HEK293 (cell line): ENCODE results near the gene INTS1.

Experiments
- CTCF ChIA-PET: fragments of 350-600 bp; formaldehyde crosslinking; extraction: SDS; loops from one replicate; lab custom pipeline; 2021; ENCODE audit warnings: antibody characterized with exemption; lab: Yijun Ruan, JAX
- POLR2A ChIA-PET: fragments of 300-600 bp; formaldehyde crosslinking; extraction: SDS; loops from one replicate; lab custom pipeline; 2020; ENCODE audit warnings: antibody characterized with exemption, inconsistent platforms; lab: Yijun Ruan, JAX
- H3K27ac ChIP-seq: fragments of 200-500 bp; sonication (Bioruptor generic); 2 replicates; pipeline ENCODE4 v1.5.1; 2014; ENCODE audit warnings: low read depth, low read length, control low read depth, inconsistent platforms; ENCODE audit errors: extremely low read depth
- H3K36me3 ChIP-seq, 2 experiments: fragments of 200-500 bp in 1 of 2; sonication (Bioruptor generic) in 1 of 2; 1 replicate in 1 of 2; 2 replicates in 1 of 2; pipeline ENCODE4 v1.5.1; 2014 to 2017; ENCODE audit warnings: inconsistent platforms in 2 of 2, low read length in 2 of 2; ENCODE audit not compliant: control insufficient read depth in 2 of 2, insufficient read depth in 1 of 2
- H3K4me1 ChIP-seq: fragments of 200-500 bp; sonication (Bioruptor generic); 2 replicates; pipeline ENCODE4 v1.5.1; 2014; ENCODE audit warnings: mild to moderate bottlenecking, low read length, inconsistent platforms; ENCODE audit not compliant: control insufficient read depth, insufficient read depth
- H3K4me3 ChIP-seq: 2 replicates; pipeline ENCODE4 v1.5.1; 2011; ENCODE audit warnings: low read depth, mild to moderate bottlenecking, control low read depth, low read length, moderate library complexity
- H3K9me3 ChIP-seq: fragments of 200-500 bp; sonication (Bioruptor generic); 2 replicates; pipeline ENCODE4 v1.5.1; 2014; ENCODE audit warnings: low read depth, low read length, inconsistent platforms; ENCODE audit not compliant: control insufficient read depth, insufficient read depth
- GLIS2 ChIP-seq: fragments of 450-650 bp; formaldehyde crosslinking; IDR thresholded peaks from 2 replicates; pipeline ENCODE4 v1.5.1; 2016; ENCODE audit warnings: missing biosample characterization, missing genetic modification characterization
- MEIS1 ChIP-seq: sonication (generic); formaldehyde crosslinking; IDR thresholded peaks from 2 replicates; pipeline ENCODE4 v1.8.1; 2022; ENCODE audit warnings: missing genetic modification reagents, mild to moderate bottlenecking, borderline replicate concordance
- OSR2 ChIP-seq: fragments of 450-650 bp; formaldehyde crosslinking; IDR thresholded peaks from 2 replicates; pipeline ENCODE4 v1.5.1; 2016; ENCODE audit warnings: missing biosample characterization, missing genetic modification characterization
- OVOL3 ChIP-seq: fragments of 450-650 bp; formaldehyde crosslinking; IDR thresholded peaks from 2 replicates; pipeline ENCODE4 v1.5.1; 2016; ENCODE audit warnings: missing biosample characterization, missing genetic modification characterization
- SALL2 ChIP-seq: fragments of 450-650 bp; formaldehyde crosslinking; IDR thresholded peaks from 2 replicates; pipeline ENCODE4 v1.5.0; 2017; ENCODE audit warnings: missing biosample characterization, mild to moderate bottlenecking, missing genetic modification characterization, borderline replicate concordance
- SP2 ChIP-seq: fragments of 450-650 bp; formaldehyde crosslinking; IDR thresholded peaks from 2 replicates; pipeline ENCODE4 v1.5.1; 2016; ENCODE audit warnings: missing biosample characterization, missing genetic modification characterization
- ZIC2 ChIP-seq: fragments of 450-650 bp; formaldehyde crosslinking; IDR thresholded peaks from 2 replicates; pipeline ENCODE4 v1.5.1; 2016; ENCODE audit warnings: missing biosample characterization, missing genetic modification characterization
- ZNF335 ChIP-seq: fragments of 450-650 bp; formaldehyde crosslinking; conservative IDR thresholded peaks from 2 replicates; pipeline ENCODE4 v1.5.1; 2016; ENCODE audit warnings: missing biosample characterization, missing genetic modification characterization
- ZNF341 ChIP-seq: fragments of 450-650 bp; formaldehyde crosslinking; IDR thresholded peaks from 2 replicates; pipeline ENCODE4; 2016; ENCODE audit warnings: low read depth, missing biosample characterization, missing genetic modification characterization
- ZNF394 ChIP-seq: fragments of 450-650 bp; formaldehyde crosslinking; IDR thresholded peaks from 2 replicates; pipeline ENCODE4 v1.5.1; 2016; ENCODE audit warnings: missing biosample characterization, missing genetic modification characterization, mild to moderate bottlenecking, moderate library complexity, borderline replicate concordance
- ZNF433 ChIP-seq: fragments of 450-650 bp; formaldehyde crosslinking; IDR thresholded peaks from 2 replicates; pipeline ENCODE4 v1.5.1; 2016; ENCODE audit warnings: missing biosample characterization, missing genetic modification characterization, low read depth
- ZNF560 ChIP-seq: fragments of 450-650 bp; formaldehyde crosslinking; IDR thresholded peaks from 2 replicates; pipeline ENCODE4 v1.5.1; 2017; ENCODE audit warnings: missing biosample characterization, missing genetic modification characterization, borderline replicate concordance
- ZNF626 ChIP-seq: fragments of 450-650 bp; sonication (Bioruptor Pico); formaldehyde crosslinking; IDR thresholded peaks from 2 replicates; pipeline ENCODE4 v1.5.1; 2018; ENCODE audit warnings: missing biosample characterization, missing genetic modification characterization, inconsistent platforms
- ZNF707 ChIP-seq: fragments of 450-650 bp; formaldehyde crosslinking; IDR thresholded peaks from 2 replicates; pipeline ENCODE4 v1.5.1; 2016; ENCODE audit warnings: missing biosample characterization, missing genetic modification characterization
- ZSCAN23 ChIP-seq: fragments of 450-650 bp; formaldehyde crosslinking; IDR thresholded peaks from 2 replicates; pipeline ENCODE4 v1.5.1; 2016; ENCODE audit warnings: missing biosample characterization, missing genetic modification characterization
- TF ChIP-seq, protein P1 (sequence below): fragments of 450-650 bp; formaldehyde crosslinking; IDR thresholded peaks from 2 replicates; pipeline ENCODE4 v1.5.1; 2016; ENCODE audit warnings: missing biosample characterization, missing genetic modification characterization
- TF ChIP-seq, protein P2 (sequence below): fragments of 450-650 bp; formaldehyde crosslinking; IDR thresholded peaks from 2 replicates; pipeline ENCODE4 v1.5.1; 2016; ENCODE audit warnings: missing biosample characterization, missing genetic modification characterization, borderline replicate concordance
- TF ChIP-seq, protein P3 (sequence below): fragments of 450-650 bp; formaldehyde crosslinking; IDR thresholded peaks from 2 replicates; pipeline ENCODE4 v1.5.1; 2016; ENCODE audit warnings: missing biosample characterization, missing genetic modification characterization
- TF ChIP-seq, protein P4 (sequence below): fragments of 450-650 bp; formaldehyde crosslinking; IDR thresholded peaks from 2 replicates; pipeline ENCODE4 v1.5.1; 2016; ENCODE audit warnings: missing biosample characterization, missing genetic modification characterization

INTS1 gene

DNA sequence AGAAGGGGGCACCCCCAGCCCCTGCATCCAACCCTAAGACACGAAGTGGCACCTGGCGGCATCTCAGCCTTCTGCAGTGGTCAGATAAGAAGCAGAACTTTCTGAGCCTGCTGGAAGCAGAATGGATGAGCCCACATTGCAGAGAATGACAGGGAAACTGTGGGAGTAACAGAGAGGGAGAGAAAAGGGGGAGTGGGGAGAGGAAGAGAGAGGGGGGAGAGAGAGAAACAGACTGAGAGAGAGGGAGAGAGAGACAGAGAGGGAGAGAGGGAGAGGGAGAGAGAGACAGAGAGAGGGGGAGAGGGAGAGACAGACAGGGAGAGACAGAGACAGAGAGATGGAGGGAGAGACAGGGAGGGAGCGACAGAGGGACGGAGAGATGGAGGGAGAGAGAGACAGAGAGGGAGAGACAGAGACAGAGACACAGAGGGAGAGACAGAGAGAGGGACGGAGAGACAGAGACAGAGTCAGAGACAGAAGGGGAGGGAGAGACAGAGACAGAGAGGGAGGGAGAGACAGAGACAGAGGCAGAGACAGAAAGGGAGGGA is 80.9 kb downstream of the INTS1 start (continued):
- TF ChIP-seq, protein P1, sequence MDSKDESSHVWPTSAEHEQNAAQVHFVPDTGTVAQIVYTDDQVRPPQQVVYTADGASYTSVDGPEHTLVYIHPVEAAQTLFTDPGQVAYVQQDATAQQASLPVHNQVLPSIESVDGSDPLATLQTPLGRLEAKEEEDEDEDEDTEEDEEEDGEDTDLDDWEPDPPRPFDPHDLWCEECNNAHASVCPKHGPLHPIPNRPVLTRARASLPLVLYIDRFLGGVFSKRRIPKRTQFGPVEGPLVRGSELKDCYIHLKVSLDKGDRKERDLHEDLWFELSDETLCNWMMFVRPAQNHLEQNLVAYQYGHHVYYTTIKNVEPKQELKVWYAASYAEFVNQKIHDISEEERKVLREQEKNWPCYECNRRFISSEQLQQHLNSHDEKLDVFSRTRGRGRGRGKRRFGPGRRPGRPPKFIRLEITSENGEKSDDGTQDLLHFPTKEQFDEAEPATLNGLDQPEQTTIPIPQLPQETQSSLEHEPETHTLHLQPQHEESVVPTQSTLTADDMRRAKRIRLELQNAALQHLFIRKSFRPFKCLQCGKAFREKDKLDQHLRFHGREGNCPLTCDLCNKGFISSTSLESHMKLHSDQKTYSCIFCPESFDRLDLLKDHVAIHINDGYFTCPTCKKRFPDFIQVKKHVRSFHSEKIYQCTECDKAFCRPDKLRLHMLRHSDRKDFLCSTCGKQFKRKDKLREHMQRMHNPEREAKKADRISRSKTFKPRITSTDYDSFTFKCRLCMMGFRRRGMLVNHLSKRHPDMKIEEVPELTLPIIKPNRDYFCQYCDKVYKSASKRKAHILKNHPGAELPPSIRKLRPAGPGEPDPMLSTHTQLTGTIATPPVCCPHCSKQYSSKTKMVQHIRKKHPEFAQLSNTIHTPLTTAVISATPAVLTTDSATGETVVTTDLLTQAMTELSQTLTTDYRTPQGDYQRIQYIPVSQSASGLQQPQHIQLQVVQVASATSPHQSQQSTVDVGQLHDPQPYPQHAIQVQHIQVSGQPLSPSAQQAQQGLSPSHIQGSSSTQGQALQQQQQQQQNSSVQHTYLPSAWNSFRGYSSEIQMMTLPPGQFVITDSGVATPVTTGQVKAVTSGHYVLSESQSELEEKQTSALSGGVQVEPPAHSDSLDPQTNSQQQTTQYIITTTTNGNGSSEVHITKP (tag by site-specific recombination): peak; percentile 47; the same call in 1 of the 2 replicates

DNA sequence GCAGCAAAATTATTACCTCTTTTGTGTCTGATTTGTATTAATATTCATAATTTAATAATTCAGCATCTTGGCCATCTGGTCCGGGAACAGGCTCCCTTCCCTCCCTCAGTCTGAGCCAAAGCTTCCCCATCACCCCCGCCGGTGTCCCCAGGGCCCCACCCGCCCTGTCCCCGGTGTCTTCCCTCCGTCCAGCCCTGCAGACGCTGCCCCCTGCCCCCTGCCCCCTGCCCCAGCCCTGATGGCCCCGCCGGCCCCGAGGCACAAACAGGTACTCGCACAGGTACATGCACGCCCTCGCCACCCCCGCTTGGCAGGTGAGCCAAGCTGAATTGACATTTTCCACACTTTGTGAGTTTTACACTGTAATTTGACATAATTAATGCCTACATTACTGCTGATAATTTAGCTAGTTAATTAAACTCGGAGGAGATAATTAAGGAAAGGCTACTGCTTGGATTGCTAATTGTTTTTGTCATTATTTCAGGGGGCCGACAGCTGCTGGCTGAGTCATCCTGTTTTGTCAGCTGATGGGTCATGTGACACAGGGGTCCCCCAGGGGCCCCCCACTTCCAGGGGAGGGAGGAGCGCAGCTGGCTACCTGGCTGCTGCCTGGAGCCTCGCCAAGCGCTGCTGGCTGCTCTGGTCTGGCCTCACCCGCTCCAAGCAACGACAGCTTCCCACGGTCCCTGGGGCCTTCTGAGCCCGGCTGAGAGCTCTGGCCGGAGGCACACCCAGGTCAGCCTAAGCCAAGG is 81.5 kb downstream of the INTS1 start:
- CTCF ChIA-PET: interaction anchor here (1.2 kb wide), 2 partner anchors 10 kb away, joined by 4 to 6 read pairs; no protein-coding TSS in a partner anchor
- no peaks in the 10 kb centered on the region for H3K9me3 ChIP-seq
- POLR2A ChIA-PET: no interaction called here
- TF ChIP-seq ZSCAN23 (tag by site-specific recombination) (no peak), ZIC2 (tag by site-specific recombination) (peak; percentile 28; the same call in 1 of the 2 replicates), ZNF433 (tag by site-specific recombination) (no peak), ZNF394 (tag by site-specific recombination) (no peak), SALL2 (tag by site-specific recombination) (no peak), OSR2 (tag by site-specific recombination) (peak; percentile 23; the same call in 1 of the 2 replicates), MEIS1 (CRISPR knock-in tag) (no peak), ZNF707 (tag by site-specific recombination) (no peak), ZNF560 (tag by site-specific recombination) (no peak), GLIS2 (tag by site-specific recombination) (peak; percentile 17; the same call in 1 of the 2 replicates), ZNF341 (tag by site-specific recombination) (peak; percentile 62), SP2 (tag by site-specific recombination) (no peak), OVOL3 (tag by site-specific recombination) (no peak), ZNF626 (tag by site-specific recombination) (no peak), ZNF335 (tag by site-specific recombination) (peak; percentile 59)
- TF ChIP-seq, protein P2, sequence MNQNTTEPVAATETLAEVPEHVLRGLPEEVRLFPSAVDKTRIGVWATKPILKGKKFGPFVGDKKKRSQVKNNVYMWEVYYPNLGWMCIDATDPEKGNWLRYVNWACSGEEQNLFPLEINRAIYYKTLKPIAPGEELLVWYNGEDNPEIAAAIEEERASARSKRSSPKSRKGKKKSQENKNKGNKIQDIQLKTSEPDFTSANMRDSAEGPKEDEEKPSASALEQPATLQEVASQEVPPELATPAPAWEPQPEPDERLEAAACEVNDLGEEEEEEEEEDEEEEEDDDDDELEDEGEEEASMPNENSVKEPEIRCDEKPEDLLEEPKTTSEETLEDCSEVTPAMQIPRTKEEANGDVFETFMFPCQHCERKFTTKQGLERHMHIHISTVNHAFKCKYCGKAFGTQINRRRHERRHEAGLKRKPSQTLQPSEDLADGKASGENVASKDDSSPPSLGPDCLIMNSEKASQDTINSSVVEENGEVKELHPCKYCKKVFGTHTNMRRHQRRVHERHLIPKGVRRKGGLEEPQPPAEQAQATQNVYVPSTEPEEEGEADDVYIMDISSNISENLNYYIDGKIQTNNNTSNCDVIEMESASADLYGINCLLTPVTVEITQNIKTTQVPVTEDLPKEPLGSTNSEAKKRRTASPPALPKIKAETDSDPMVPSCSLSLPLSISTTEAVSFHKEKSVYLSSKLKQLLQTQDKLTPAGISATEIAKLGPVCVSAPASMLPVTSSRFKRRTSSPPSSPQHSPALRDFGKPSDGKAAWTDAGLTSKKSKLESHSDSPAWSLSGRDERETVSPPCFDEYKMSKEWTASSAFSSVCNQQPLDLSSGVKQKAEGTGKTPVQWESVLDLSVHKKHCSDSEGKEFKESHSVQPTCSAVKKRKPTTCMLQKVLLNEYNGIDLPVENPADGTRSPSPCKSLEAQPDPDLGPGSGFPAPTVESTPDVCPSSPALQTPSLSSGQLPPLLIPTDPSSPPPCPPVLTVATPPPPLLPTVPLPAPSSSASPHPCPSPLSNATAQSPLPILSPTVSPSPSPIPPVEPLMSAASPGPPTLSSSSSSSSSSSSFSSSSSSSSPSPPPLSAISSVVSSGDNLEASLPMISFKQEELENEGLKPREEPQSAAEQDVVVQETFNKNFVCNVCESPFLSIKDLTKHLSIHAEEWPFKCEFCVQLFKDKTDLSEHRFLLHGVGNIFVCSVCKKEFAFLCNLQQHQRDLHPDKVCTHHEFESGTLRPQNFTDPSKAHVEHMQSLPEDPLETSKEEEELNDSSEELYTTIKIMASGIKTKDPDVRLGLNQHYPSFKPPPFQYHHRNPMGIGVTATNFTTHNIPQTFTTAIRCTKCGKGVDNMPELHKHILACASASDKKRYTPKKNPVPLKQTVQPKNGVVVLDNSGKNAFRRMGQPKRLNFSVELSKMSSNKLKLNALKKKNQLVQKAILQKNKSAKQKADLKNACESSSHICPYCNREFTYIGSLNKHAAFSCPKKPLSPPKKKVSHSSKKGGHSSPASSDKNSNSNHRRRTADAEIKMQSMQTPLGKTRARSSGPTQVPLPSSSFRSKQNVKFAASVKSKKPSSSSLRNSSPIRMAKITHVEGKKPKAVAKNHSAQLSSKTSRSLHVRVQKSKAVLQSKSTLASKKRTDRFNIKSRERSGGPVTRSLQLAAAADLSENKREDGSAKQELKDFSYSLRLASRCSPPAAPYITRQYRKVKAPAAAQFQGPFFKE (tag by site-specific recombination): no peak
- TF ChIP-seq, protein P3, sequence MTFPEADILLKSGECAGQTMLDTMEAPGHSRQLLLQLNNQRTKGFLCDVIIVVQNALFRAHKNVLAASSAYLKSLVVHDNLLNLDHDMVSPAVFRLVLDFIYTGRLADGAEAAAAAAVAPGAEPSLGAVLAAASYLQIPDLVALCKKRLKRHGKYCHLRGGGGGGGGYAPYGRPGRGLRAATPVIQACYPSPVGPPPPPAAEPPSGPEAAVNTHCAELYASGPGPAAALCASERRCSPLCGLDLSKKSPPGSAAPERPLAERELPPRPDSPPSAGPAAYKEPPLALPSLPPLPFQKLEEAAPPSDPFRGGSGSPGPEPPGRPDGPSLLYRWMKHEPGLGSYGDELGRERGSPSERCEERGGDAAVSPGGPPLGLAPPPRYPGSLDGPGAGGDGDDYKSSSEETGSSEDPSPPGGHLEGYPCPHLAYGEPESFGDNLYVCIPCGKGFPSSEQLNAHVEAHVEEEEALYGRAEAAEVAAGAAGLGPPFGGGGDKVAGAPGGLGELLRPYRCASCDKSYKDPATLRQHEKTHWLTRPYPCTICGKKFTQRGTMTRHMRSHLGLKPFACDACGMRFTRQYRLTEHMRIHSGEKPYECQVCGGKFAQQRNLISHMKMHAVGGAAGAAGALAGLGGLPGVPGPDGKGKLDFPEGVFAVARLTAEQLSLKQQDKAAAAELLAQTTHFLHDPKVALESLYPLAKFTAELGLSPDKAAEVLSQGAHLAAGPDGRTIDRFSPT (tag by site-specific recombination): no peak
- TF ChIP-seq, protein P4, sequence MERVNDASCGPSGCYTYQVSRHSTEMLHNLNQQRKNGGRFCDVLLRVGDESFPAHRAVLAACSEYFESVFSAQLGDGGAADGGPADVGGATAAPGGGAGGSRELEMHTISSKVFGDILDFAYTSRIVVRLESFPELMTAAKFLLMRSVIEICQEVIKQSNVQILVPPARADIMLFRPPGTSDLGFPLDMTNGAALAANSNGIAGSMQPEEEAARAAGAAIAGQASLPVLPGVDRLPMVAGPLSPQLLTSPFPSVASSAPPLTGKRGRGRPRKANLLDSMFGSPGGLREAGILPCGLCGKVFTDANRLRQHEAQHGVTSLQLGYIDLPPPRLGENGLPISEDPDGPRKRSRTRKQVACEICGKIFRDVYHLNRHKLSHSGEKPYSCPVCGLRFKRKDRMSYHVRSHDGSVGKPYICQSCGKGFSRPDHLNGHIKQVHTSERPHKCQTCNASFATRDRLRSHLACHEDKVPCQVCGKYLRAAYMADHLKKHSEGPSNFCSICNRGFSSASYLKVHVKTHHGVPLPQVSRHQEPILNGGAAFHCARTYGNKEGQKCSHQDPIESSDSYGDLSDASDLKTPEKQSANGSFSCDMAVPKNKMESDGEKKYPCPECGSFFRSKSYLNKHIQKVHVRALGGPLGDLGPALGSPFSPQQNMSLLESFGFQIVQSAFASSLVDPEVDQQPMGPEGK (tag by site-specific recombination): peak; percentile 92

More for the DNA sequence above, 81.5 kb downstream of the INTS1 start:
- no peak overlapping the region for H3K27ac ChIP-seq
- H3K36me3 ChIP-seq: no peaks in the 10 kb centered on the region
- H3K4me3 ChIP-seq: no peak overlapping the region
- no peaks in the 10 kb centered on the region; the same call in 1 of the 2 replicates for H3K4me1 ChIP-seq
